Cardiac fibroblast (primary cell): ENCODE data around the gene ADGB.
"Not testable (repeated sequence)": the region's sequence is repeated elsewhere in the genome, so short reads cannot be mapped to it uniquely, and the experiment has no call there.

Experiments
- DNase-seq, 2 donors: peaks; one replicate each; pipeline versions ENCODE4 v3.0.0 to v3.0.0-alpha.2; 2010; ENCODE audit warnings: low read depth in 2 of 2
- H3K4me3 ChIP-seq, 2 donors: replicated peaks in 1 of 2; 1 replicate in 1 of 2; 2 replicates in 1 of 2; pipeline ENCODE4 v1.5.1; 2011; ENCODE audit warnings: low read depth in 2 of 2, low read length in 2 of 2, mild to moderate bottlenecking in 2 of 2, moderate library complexity in 1 of 2
- CTCF ChIP-seq: IDR thresholded peaks from one replicate; pipeline ENCODE4 v1.5.1; 2011; ENCODE audit warnings: low read depth, mild to moderate bottlenecking, low read length, inconsistent platforms

Gene ADGB

GRCh38 chr6:146814148-146814750, 215.5 kb downstream of the ADGB start:
- no peak for TF ChIP-seq CTCF
- peak; percentile 24 to 44 for DNase-seq
- H3K4me3 ChIP-seq, result no peak overlapping the region

GRCh38 chr6:146815511-146816462, 217.0 kb downstream of the ADGB start:
- peak; percentile 39 to 48 for DNase-seq
- not testable (repeated sequence) for H3K4me3 ChIP-seq

- DNase-seq, result peak; percentile 27 to 56
- TF ChIP-seq CTCF, result no peak
- H3K4me3 ChIP-seq, result no peak overlapping the region
Measured at GRCh38 chr6:146819596-146820320, 221.0 kb downstream of the ADGB start.

- no peak for TF ChIP-seq CTCF
- DNase-seq, result no peak
- no peak overlapping the region for H3K4me3 ChIP-seq
Measured at GRCh38 chr6:146827216-146827928, 228.6 kb downstream of the ADGB start.

- no peak for TF ChIP-seq CTCF
- DNase-seq, result no peak
- H3K4me3 ChIP-seq, result no peak overlapping the region
Measured at GRCh38 chr6:146829792-146830565, 231.2 kb downstream of the ADGB start.

GRCh38 chr6:146833157-146833556, 234.4 kb downstream of the ADGB start:
- no peak for TF ChIP-seq CTCF
- DNase-seq, result no peak
- no peak overlapping the region for H3K4me3 ChIP-seq
